ENCODE measurements around the gene RYR2.

RYR2 gene

DNA sequence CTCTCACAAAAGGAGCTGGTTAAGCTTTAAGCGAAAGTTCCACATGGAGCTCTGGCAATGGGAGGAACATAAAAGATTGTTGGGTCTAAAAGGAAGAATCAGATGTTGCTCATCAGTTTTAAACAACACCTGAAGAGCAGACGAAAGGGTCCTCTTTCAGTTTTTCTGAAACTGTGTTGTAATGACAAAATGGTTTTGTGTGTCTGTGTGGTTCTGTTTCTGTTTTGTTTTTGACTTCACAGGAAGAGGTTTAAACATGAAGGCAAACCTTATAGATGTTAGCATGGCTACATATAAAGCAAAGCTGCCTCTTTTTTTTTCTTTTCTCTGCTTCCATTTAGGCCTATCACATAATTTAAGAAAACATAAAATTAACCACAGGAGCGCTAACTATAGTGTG, 712.6 kb downstream of the RYR2 start:
- no peak overlapping the region for H3K4me3 ChIP-seq
- H3K9me3 ChIP-seq = no peaks in the 10 kb centered on the region
- no peak for DNase-seq (ENCODE audit: low spot score in 2 of 2)
- peaks cover 2% of the 10 kb centered on the region; the same call in 1 of the 2 replicates for H3K4me1 ChIP-seq
- in situ Hi-C loops (cut with MboI; ENCODE audit: low sequenced_read_pairs) = no loop called here
- H3K27me3 ChIP-seq (ENCODE audit: low read depth) = no peaks in the 10 kb centered on the region
- H3K36me3 ChIP-seq (replicated peaks) = no peaks in the 10 kb centered on the region

DNA sequence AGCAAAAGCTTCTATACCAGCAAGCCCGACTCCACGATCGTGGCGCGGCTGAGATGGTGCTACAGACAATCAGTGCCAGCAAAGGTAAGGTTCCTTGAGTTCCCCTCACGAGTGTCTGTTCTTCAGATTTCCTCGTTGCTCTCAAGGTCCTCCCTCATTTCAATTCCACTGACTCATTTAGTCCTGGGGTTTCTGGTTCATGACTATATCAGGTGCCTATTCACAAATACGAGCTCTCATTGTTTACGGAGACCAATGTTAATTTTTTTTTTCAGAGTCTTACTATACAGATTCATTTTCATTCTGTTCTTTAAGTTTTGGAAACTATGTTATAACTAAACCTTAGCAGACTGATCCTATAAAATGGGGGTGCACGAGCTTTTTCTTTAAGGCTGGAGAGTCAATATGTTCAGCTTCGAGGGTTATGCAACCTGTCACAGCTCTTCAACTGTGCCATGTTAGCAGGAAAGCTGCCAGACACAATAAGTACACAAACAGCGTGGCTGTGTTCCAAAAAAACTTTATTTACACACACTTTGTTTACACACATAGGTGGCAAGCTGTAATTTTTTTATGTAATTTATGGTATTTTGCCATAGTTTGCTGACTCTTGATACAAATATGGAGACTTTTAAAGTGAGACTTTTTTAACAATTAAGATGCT, 714.5 kb downstream of the RYR2 start:
- no peaks in the 10 kb centered on the region for H3K27me3 ChIP-seq (ENCODE audit: low read depth)
- no peaks in the 10 kb centered on the region for H3K36me3 ChIP-seq (replicated peaks)
- no peaks in the 10 kb centered on the region for H3K9me3 ChIP-seq
- in situ Hi-C loops (cut with MboI; ENCODE audit: low sequenced_read_pairs) = no loop called here
- peaks cover 2% of the 10 kb centered on the region; the same call in 1 of the 2 replicates for H3K4me1 ChIP-seq
- no peak overlapping the region for H3K4me3 ChIP-seq
- DNase-seq (ENCODE audit: low spot score in 2 of 2) = no peak

DNA sequence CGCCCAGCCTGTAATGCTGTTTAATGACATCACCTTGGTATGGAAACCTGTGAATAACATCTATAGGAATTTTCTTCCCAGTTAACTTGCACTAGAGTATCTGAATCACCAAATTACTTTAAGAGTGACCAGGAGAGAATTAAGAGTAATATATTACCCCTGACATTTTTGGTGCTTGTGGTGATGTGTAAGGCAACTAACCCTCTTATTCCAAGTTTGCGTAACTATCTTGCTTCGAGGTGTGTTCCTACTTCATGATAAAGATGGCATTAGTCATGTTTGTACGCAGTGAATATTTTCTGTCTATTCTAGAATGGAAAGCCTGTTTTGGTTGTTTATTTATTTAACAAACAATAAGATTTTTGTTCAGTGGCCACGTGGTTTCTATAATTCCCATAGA, 717.4 kb downstream of the RYR2 start:
- in situ Hi-C loops (cut with MboI; ENCODE audit: low sequenced_read_pairs) = no loop called here
- no peaks in the 10 kb centered on the region for H3K9me3 ChIP-seq

DNA sequence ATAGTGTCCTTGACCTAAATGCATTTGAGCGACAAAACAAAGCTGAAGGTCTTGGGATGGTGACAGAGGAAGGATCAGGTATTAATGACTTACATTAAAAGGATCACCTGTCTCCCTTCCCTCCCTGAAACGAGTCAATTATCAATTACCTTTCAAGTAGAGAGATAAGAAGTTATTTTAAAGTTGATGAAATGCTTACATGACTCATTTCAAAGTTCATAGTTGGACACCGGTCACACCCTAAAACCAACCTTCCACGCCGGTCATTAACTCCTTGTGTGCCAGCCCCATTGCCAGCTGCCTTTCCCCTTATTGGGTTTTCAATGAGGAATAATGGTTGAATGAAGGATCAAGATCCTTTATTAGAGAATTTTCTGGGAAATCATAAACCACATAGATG, 719.0 kb downstream of the RYR2 start:
- Histone ChIP-seq H3K36me3 (replicated peaks) (no peaks in the 10 kb centered on the region), H3K4me3 (no peak overlapping the region), H3K27me3 (ENCODE audit: low read depth) (no peaks in the 10 kb centered on the region), H3K9me3 (no peaks in the 10 kb centered on the region), H3K4me1 (no peaks in the 10 kb centered on the region)
- in situ Hi-C loops (cut with MboI; ENCODE audit: low sequenced_read_pairs) = no loop called here
- DNase-seq (ENCODE audit: low spot score in 2 of 2) = no peak

More for the DNA sequence above, 717.4 kb downstream of the RYR2 start:
- no peak for DNase-seq (ENCODE audit: low spot score in 2 of 2)
- Histone ChIP-seq H3K36me3 (replicated peaks) (no peaks in the 10 kb centered on the region), H3K4me1 (no peaks in the 10 kb centered on the region), H3K4me3 (no peak overlapping the region), H3K27me3 (ENCODE audit: low read depth) (no peaks in the 10 kb centered on the region)

DNA sequence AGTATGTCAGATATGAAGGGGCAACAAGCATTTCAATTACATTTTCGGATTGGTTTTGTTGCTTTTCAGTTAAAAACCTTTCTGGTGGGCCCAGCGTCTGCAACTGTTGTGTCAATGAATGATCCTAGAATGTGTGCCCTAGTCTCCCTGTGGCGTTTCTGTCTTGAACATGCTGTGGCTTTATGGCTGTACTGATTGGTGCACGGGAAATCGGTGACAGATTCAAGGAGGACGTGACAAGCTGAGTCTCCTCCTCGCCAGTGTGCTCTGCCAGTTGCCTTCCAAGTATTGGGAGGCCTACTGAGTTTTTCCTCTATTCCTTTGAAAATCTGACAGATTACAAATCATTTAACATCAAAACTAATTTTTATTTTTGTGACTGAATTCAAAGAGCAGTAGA, 721.2 kb downstream of the RYR2 start:
- no peak overlapping the region for H3K4me3 ChIP-seq
- no peaks in the 10 kb centered on the region for H3K9me3 ChIP-seq
- no peaks in the 10 kb centered on the region for H3K36me3 ChIP-seq (replicated peaks)
- in situ Hi-C loops (cut with MboI; ENCODE audit: low sequenced_read_pairs) = no loop called here
- no peaks in the 10 kb centered on the region for H3K27me3 ChIP-seq (ENCODE audit: low read depth)
- DNase-seq (ENCODE audit: low spot score in 2 of 2) = no peak
- H3K4me1 ChIP-seq = peaks cover under 1% of the 10 kb centered on the region; the same call in 1 of the 2 replicates

DNA sequence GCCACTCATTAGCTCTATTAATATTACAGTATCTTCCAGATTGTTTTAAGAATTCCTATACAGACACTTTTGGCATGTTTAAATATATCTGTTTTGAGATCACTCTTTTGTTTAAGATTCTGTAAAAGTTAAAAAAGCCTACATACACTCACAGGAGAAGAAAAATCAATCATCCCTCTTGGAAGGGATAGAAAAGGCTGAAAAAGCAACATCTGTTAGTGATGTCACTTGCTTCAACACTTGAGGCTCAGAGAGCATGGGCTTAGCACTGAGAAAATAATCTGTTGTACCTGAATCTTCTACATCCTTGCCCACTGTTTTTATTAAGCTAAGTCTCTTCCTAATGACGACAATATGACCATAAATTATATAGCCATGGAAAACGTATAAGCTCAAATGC, 721.8 kb downstream of the RYR2 start:
- Histone ChIP-seq H3K9me3 (no peaks in the 10 kb centered on the region), H3K36me3 (replicated peaks) (no peaks in the 10 kb centered on the region), H3K27me3 (ENCODE audit: low read depth) (no peaks in the 10 kb centered on the region), H3K4me1 (peaks cover 4% of the 10 kb centered on the region; the same call in 1 of the 2 replicates), H3K4me3 (no peak overlapping the region)
- in situ Hi-C loops (cut with MboI; ENCODE audit: low sequenced_read_pairs) = no loop called here
- no peak for DNase-seq (ENCODE audit: low spot score in 2 of 2)

DNA sequence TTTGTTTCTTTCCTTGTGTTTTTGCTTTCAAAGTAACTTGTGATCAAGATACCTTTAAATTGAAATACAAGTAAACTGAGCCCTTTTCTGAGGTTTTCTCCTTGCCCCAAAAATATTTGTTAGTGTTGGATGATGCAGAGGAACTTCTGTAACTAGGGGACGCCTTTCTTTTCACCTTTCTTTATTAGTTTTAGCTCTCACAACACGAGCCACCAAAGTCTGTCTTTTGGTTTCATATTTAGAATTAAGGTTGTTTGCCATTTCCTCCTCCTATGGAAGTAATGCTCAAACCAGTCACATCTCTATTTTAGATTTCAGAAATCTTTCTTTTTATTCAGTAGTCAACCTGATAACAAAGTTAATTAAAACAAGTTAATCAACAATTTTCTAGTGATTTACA, 727.9 kb downstream of the RYR2 start:
- Histone ChIP-seq H3K9me3 (no peaks in the 10 kb centered on the region), H3K4me1 (peaks cover 4% of the 10 kb centered on the region; the same call in 1 of the 2 replicates), H3K4me3 (no peak overlapping the region), H3K27me3 (ENCODE audit: low read depth) (no peaks in the 10 kb centered on the region), H3K36me3 (replicated peaks) (no peaks in the 10 kb centered on the region)
- DNase-seq (ENCODE audit: low spot score in 2 of 2) = no peak
- in situ Hi-C loops (cut with MboI; ENCODE audit: low sequenced_read_pairs) = no loop called here

DNA sequence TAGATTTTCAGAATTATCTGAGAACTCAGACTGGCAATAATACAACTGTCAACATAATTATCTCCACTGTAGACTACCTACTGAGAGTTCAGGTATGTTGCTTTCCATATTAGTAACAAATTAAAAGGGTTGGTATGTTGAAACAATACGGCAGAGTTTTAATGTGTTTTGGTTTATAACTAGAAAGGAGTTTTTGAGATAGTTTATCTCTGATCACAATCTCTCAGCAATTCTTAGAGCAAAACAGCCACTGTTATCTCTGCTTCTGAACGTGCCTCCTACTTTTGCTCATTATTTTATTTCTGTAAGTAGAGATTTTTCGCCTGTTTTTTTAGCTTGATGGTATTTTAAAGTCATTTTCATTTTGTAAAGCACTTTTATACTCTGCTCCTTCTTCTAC, 730.0 kb downstream of the RYR2 start:
- Histone ChIP-seq H3K9me3 (no peaks in the 10 kb centered on the region), H3K27me3 (ENCODE audit: low read depth) (no peaks in the 10 kb centered on the region), H3K4me3 (no peak overlapping the region), H3K4me1 (peaks cover 4% of the 10 kb centered on the region; the same call in 1 of the 2 replicates), H3K36me3 (replicated peaks) (no peaks in the 10 kb centered on the region)
- no peak for DNase-seq (ENCODE audit: low spot score in 2 of 2)
- in situ Hi-C loops (cut with MboI; ENCODE audit: low sequenced_read_pairs) = no loop called here

DNA sequence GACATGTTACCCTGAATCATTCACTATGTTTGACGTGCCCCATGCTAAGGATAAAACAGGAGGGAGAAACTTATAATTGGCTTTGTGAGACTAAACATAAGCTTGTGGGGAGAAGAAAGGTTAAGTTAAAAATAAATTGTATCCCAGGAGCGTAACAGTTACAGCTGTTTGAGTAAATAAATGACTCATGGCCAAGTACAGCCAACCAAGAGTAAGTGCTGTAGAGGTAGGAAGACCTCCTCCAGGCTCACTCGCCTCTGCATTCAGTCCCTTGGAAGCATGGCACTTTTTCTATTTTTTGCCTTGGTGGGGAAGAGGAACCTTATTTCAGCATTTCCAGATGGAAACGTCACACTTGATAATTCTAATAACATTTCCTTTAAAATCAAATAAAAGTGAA, 732.3 kb downstream of the RYR2 start:
- in situ Hi-C loops (cut with MboI; ENCODE audit: low sequenced_read_pairs) = no loop called here
- no peaks in the 10 kb centered on the region for H3K27me3 ChIP-seq (ENCODE audit: low read depth)
- H3K36me3 ChIP-seq (replicated peaks) = no peaks in the 10 kb centered on the region
- no peak overlapping the region for H3K4me3 ChIP-seq
- no peaks in the 10 kb centered on the region for H3K4me1 ChIP-seq
- no peaks in the 10 kb centered on the region for H3K9me3 ChIP-seq
- no peak for DNase-seq (ENCODE audit: low spot score in 2 of 2)

DNA sequence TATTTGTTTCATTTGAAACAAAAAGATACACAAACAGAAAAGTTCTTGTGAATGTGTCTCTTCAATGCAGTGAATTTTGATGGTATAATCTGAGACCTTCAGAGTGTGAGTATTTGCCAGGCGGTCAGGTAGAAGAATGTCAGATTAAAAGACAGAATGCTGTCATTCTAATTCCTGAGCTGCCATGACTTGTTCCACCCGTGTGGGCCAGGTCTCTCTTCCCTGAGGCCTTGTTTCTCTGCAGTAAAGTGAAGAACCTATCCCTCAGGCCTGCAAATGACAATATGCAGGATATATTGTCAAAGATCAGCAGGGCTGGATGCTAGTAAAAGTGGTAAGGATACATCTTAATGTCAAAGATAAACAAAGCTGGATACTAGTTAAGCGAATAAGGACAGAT, 737.4 kb downstream of the RYR2 start:
- no peaks in the 10 kb centered on the region for H3K36me3 ChIP-seq (replicated peaks)
- no peak overlapping the region for H3K4me3 ChIP-seq
- DNase-seq (ENCODE audit: low spot score in 2 of 2) = no peak
- in situ Hi-C loops (cut with MboI; ENCODE audit: low sequenced_read_pairs) = no loop called here
- no peaks in the 10 kb centered on the region for H3K4me1 ChIP-seq
- no peaks in the 10 kb centered on the region for H3K9me3 ChIP-seq
- no peaks in the 10 kb centered on the region for H3K27me3 ChIP-seq (ENCODE audit: low read depth)

DNA sequence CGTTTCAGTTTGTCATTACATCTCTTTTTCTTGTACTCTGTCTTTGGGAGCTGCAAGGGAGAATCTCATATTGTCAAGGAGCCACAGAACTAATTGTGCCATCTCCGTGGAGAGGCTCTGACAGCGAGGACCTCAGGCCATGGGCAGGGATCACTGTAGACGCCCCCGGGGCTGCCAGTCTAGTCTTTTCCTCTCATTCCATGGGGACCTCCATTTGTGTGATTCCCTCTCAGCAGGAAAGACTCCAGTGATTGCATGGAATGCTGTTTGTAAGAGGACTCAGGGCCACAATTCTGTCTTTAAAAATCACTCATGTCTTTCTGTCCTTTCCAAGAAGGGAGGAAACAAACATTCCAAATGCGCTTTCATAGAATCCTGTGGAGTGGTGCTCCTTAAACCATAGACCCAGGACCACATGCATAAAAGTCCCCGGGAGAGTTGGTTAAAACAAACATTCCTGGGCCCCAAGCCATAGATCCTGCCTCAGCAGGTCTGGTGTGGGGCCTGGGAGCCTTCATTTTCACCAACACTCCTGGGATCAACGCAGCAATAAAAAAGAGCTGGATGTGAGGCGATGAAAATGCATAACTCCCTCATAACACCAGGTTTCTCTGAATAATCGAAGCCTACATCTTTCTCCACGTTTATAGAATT, 744.2 kb downstream of the RYR2 start:
- in situ Hi-C loops (cut with MboI; ENCODE audit: low sequenced_read_pairs) = no loop called here
- Histone ChIP-seq H3K9me3 (no peaks in the 10 kb centered on the region), H3K4me3 (no peak overlapping the region), H3K27me3 (ENCODE audit: low read depth) (no peaks in the 10 kb centered on the region), H3K36me3 (replicated peaks) (no peaks in the 10 kb centered on the region), H3K4me1 (peaks cover 3% of the 10 kb centered on the region)
- no peak for DNase-seq (ENCODE audit: low spot score in 2 of 2)

DNA sequence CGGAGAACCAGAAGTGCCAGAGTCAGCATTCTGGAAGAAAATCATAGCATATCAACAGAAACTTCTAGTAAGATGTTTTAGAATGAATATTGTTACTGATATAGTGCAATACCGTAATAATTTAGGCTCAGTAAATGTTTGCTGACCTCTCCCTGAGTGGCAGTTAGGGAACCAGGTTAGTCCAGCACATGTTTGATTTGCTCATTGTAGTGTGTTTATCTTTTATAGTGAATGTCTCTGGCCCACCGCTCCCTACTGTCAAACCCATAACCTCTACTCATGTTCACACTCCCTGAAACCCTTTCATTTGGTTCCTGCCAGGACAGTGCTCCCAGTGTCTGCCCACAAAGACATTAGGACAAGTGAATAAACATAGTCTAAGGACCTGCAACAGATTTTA, 746.1 kb downstream of the RYR2 start:
- Histone ChIP-seq H3K4me1 (peaks cover 21% of the 10 kb centered on the region), H3K9me3 (no peaks in the 10 kb centered on the region), H3K4me3 (no peak overlapping the region), H3K27me3 (ENCODE audit: low read depth) (no peaks in the 10 kb centered on the region), H3K36me3 (replicated peaks) (no peaks in the 10 kb centered on the region)
- in situ Hi-C loops (cut with MboI; ENCODE audit: low sequenced_read_pairs) = no loop called here
- DNase-seq (ENCODE audit: low spot score in 2 of 2) = no peak

DNA sequence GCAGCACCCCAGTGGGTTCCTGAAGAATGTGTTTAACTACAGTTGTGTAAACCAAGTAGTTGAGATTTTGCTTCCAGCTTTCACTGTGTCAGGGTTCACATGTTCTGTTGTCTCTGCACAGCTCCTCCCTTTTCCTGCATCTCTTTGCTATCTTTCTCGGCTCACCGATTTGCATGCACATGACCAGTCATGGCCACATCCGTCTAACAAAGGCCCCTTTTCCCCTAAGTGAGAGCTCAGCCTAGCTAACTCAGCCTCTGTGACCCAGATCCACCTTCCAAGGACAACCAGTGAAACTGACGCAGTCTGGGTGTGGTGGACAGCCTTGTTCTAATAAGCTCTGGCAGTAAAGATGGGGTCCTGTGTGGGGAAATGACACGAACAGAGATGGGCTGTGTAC, 747.6 kb downstream of the RYR2 start:
- H3K4me3 ChIP-seq = no peak overlapping the region
- in situ Hi-C loops (cut with MboI; ENCODE audit: low sequenced_read_pairs) = no loop called here
- H3K36me3 ChIP-seq (replicated peaks) = no peaks in the 10 kb centered on the region
- no peak for DNase-seq (ENCODE audit: low spot score in 2 of 2)
- H3K27me3 ChIP-seq (ENCODE audit: low read depth) = no peaks in the 10 kb centered on the region
- no peaks in the 10 kb centered on the region for H3K9me3 ChIP-seq
- peaks cover 24% of the 10 kb centered on the region for H3K4me1 ChIP-seq

DNA sequence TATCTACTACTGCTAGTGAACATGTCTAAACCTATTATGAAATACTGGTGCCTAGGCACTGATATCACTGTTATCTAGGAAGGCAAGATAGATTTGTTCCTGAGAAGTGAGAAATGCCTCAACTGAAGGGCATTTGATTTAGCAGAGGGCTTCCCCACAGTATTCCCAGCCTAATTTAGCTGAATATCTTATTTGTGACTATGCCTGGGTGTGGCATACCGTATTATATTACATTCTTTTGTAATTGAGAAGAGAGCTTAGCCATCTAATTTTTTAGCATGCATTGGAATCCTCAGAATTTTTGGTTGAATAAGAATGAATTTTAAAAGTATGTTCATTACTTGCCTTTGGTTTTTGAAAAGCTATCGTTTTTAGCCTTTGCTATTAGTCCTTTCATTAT, 749.6 kb downstream of the RYR2 start:
- no peaks in the 10 kb centered on the region for H3K9me3 ChIP-seq
- in situ Hi-C loops (cut with MboI; ENCODE audit: low sequenced_read_pairs) = no loop called here
- peak in 1 of 2 experiments; percentile 69 for DNase-seq (ENCODE audit: low spot score in 2 of 2)
- no peak overlapping the region for H3K4me3 ChIP-seq
- peaks cover 24% of the 10 kb centered on the region for H3K4me1 ChIP-seq
- no peaks in the 10 kb centered on the region for H3K36me3 ChIP-seq (replicated peaks)
- H3K27me3 ChIP-seq (ENCODE audit: low read depth) = no peaks in the 10 kb centered on the region

All from HAP-1 (cell line).